D721Med (cell line): ENCODE measurements around the gene NPB.

Experiments used
- DNase-seq: peaks from one replicate; pipeline ENCODE4 v3.0.0; 2011; ENCODE audit warnings: low spot score; ENCODE audit not compliant: insufficient read length
- FAIRE-seq: peaks from 2 replicates; lab custom pipeline; 2011; peaks lifted over from hg19 to GRCh38; lab: Jason Lieb, UNC
- TF ChIP-seq, protein P1 (sequence below): IDR thresholded peaks from 2 replicates; pipeline ENCODE4 v1.5.1; 2012; ENCODE audit warnings: mild to moderate bottlenecking, control low read depth; ENCODE audit not compliant: insufficient read depth; ENCODE audit errors: missing control alignments

NPB gene

DNA sequence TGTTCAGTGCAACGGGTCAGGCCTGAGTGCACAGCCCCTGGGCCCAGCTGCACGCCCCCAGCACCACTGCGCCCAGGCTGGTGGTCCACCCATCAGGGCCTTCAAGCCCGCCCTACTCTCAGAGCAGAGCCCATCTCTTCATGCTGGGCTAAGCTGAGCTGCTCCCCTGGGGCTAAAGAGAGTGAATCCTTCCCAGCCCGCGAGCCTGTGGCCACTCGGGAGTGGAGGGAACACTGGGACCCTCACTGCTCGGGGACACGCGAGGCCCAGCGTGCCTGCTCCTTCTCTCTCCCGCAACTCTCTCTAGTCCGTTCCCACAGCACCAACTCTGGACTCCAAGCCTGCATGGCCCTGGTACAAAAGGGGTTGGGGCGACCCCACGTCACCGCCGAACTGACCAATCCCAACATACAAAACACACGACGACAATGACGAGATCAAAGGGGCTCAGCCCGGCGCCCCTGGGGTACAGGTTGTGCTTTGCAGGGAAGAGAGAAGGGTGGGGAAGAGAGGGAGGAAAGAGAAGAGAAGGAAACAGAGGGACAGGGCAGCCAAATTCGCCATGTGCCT lies 20.0 kb downstream of the NPB start:
- no peak for DNase-seq
- TF ChIP-seq, protein P1, sequence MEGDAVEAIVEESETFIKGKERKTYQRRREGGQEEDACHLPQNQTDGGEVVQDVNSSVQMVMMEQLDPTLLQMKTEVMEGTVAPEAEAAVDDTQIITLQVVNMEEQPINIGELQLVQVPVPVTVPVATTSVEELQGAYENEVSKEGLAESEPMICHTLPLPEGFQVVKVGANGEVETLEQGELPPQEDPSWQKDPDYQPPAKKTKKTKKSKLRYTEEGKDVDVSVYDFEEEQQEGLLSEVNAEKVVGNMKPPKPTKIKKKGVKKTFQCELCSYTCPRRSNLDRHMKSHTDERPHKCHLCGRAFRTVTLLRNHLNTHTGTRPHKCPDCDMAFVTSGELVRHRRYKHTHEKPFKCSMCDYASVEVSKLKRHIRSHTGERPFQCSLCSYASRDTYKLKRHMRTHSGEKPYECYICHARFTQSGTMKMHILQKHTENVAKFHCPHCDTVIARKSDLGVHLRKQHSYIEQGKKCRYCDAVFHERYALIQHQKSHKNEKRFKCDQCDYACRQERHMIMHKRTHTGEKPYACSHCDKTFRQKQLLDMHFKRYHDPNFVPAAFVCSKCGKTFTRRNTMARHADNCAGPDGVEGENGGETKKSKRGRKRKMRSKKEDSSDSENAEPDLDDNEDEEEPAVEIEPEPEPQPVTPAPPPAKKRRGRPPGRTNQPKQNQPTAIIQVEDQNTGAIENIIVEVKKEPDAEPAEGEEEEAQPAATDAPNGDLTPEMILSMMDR, result no peak
- FAIRE-seq, result no peak

DNA sequence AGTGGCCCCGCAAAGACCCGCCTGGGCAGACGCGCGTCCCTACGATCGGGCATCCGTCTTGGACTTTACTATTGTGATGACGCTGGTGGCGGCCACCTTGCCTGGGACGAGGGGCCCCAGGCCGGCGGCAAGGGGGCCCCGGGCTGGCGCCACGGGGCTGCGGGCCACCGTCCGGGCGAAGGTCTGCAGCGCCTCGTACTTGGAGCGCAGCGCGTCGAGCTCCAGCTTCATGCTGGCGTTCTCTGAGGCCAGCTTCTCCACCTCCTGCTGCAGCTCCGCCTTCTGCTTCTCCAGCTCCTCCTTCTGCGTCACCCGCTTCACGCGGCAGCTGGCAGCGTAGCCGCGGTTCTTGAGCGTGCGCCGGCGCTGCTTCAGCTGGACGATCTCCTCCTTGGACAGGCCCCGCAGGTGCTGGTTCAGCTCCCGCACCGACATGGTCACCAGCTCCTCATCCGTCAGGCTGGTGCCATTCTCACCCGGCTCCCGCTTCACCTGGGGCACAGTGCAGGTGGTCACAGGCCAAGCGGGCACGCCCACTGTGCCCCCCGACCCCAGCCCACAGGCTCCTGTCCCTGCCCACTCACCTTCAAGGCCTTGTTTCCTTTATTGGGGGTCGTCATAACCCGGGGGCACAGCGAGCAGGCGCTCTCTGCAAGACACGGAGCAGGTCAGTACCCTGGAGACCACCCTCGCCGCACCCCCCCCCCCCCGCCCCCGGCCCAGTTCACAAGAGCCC lies 20.7 kb downstream of the NPB start:
- TF ChIP-seq, protein P1, result no peak
- FAIRE-seq (no peak), DNase-seq (no peak)

DNA sequence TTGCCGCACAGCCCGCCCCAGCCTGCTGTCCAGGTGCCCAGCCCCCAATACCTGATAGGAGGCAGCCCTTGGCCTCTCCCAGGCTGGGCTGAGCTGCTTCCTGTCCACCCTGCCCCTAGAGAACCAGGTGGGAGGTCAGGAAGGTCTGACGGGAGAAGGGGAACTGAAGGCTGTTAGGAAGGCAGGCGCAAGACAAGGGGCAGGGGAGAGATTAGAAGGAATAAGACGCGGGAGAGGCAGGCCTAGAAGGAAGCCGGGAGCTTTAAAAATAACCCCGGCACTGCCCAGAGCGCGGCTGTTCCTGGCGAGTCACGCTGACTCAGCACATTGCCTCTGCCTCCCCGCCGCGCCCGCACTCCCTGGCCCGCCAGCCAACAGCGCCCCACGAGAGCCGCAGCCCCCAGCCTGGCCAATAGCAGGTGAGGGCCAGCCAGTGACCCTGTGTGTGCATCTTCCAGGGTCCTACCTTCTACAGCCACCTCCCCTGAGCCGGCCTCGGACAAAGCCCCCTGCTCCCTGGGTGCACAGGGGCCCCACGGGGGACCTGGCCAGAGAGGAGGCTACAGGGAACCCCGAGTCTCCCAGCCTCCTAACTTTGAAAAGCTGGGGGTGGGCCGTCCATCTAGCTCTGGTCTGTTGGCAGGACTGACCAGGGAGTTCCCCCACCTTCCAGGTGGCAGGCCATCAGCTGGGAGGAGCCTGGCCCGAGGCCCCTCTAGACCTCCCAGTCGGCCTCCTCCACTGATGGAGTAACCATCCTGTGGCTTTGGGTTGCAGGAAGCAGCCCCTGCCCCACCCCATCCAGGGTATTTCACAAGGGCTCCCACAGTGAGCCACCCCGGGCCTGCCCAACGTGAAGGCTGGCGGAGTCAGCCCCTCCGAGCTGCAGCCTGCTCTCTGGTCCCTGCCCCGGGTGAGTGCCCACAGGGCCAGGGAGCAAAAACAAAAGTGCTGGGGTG lies 21.5 kb downstream of the NPB start:
- DNase-seq (peak; percentile 71), FAIRE-seq (no peak)
- TF ChIP-seq, protein P1, result no peak

DNA sequence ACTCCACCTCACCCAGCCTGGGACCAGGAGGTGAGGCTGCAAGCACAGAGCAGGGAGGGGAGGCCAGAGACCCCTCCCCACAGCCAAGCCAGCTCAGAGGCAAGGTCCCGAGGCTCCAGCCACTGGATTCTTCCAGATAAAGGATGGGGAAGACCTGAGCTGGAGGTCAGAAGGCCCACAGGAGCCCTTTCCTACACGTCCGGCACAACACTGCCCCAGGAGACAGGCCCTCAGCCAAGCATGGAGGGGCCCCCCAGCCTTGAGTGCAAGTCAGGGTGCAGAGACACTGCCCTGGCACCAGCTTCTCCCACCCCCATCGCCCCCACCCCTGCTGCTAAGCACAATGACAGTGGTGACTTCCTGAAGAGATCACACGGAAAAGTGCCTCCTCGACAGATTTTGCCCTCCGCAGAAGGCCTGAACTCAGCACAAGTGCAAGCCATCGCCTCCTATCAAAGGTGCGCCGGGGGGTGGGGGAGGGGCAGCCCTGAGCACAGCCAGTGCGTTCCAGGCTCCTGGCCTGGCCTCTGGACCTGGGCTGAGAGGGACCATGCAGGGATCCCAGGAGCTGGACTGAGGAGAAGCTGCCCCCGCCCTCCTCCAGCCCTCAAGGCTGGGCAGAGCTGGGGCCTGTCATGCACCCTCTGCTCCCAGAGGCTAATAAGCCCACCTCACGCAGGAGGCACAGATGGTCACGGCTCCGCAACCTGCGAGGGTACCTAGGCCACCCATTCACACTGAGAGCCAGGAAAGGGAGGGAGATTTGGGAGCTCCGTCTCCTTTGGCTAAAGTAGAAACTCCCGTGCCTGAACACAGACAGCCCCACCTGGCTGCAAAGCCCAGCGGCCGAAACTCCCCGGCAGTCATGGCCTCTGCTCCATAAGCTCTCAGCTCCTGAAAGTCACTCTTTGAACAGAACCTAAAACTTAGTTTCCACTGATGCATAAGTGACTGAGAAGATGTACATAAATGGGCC lies 22.8 kb downstream of the NPB start:
- DNase-seq, result no peak
- no peak for FAIRE-seq
- TF ChIP-seq, protein P1, result no peak

DNA sequence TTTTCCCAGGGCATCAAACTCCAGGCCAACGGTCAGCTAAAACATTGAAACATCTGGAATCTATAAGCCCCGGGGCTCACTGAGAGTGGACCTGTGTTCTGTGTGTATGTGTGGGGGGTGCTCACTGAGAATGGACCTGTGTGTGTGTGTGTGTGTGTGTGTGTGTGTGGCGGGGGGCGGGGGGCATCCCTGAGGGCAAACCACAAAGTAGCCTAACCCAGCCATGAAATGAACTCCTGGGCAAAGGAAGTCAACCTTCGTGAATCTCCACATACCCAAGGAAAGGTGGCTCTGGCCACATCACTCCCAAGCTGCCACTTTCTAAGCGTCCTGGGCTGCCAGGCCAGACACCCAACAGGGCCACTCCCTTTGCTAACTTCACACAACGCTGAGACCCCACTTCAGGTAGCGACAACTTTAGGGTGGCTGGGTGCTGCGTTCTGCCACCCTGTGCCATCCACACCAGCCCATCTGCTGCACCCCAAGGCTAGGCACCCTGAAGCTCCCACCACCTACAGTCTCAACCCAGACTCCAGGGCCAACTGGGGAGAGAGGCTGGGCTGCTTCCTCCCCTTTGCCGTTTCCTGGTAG lies 23.9 kb downstream of the NPB start:
- no peak for DNase-seq
- TF ChIP-seq, protein P1, result no peak
- no peak for FAIRE-seq

DNA sequence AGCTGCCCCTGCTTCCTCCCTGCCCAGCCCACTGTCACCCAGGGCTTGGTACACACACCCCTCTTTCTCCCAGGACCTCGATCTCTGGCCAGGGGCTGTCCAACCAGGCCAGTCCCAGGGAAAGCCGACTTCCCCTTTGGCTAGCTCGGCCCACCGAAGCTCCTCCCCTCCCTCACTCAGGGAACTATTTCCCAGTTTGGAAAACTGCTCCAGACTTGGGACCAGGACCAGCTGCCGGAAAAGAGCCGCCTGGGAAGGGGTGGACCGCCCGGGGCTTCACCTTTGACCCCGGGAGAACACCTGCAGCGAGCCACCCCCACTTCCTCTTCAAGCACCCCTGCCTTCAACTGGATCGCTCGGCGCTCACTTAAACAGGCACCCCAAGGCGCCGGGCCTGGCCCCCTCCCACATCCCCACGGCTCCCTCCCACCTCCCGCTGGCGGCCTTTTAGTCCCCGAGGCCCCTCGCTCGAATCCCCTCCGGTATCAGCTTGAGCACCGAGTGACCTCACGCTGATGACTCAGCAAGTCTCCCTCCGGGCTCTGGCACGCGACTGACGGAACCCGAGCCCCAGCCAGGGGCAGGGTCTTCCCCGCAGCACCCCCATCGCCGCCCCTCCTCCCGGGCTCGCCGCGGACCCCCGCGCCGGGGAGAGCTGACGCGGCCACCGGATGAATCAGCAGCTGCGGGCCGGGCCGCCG lies 24.6 kb downstream of the NPB start:
- FAIRE-seq, result no peak

More for the DNA sequence above, 24.6 kb downstream of the NPB start:
- DNase-seq, result no peak
- TF ChIP-seq, protein P1, result no peak
